HG03064 (cell line): ENCODE measurements around the gene CDC42BPA.
"Not testable (repeated sequence)": the region's sequence is repeated elsewhere in the genome, so short reads cannot be mapped to it uniquely, and the experiment has no call there.

Experiments
- ATAC-seq: cut with Tn5 transposase; IDR thresholded peaks from one replicate; pipeline ENCODE4 v1.9.1; 2021; ENCODE audit warnings: low read depth; ENCODE audit not compliant: unreplicated experiment

CDC42BPA gene

DNA sequence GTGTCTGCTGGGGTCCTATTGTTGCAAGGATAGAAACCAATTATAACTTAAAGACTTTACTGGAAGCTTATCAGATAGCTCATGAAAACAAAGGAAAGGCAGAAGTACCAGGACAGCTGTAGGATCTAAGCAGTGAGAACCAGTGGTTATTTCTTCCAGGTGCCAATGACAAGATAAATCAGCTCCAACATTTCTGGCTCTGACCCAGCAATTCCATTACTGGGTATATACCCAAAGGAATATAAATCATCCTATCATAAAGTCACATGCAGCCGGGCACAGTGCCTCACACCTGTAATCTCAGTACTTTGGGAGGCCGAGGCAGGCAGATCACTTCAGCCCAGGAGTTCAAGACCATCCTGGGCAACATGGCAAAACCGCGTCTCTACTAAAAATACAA, 17.8 kb upstream of the CDC42BPA start:
- not testable (repeated sequence) for ATAC-seq

DNA sequence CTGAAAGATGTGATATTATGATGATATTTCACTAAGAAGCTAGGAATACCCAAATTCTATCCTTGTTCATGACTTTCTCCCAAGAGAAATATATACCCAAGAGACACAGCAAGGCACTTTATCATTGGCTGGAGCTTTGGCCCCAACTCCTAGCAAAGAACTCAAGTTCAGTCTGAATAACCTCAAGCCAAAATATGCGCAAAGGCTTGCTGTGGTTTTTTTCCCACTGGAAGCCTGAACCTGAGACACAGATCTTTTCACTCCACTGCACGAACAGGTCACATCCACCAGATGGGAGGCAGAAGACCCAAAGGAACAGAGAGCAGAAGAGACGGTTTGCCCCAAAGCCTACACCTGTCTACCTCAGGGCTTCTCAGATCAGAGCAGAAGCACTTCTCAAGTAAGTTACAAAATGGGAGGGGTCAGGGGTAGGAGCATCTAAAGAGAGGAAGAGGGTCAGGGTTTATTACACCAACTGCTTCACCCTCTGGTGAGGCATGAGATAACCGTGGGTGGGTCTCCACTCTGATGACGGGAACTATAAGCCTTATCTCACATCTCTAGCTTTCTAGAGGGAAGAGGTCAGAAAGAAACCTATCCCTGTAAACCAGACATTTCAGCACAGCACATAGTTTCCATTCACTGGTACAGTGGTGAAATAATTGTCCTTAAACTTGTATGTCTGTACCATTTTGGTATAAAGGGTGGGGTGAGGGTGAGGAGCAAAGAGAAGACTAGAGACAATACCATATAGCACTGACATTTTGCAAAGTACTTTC, 17.1 kb upstream of the CDC42BPA start:
- ATAC-seq = no peak

DNA sequence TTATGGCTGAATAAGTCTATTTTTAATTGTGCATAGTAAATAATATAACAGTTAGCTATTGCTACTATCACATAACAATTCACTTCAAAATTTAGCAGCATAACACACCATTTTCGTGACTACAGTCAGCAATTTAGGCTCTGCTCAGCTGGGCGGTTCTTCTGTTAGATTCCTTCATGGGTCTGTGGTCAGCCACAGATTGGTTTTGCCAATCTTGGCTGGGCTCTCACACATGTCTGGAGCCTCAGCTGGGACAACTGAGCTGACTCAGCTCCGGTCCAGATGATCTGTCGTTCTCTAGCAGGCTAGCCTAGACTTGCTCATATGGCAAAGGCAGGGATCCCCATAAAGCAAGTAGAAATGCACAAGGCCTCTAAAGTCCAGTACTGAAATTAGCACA, 15.1 kb upstream of the CDC42BPA start:
- no peak for ATAC-seq

DNA sequence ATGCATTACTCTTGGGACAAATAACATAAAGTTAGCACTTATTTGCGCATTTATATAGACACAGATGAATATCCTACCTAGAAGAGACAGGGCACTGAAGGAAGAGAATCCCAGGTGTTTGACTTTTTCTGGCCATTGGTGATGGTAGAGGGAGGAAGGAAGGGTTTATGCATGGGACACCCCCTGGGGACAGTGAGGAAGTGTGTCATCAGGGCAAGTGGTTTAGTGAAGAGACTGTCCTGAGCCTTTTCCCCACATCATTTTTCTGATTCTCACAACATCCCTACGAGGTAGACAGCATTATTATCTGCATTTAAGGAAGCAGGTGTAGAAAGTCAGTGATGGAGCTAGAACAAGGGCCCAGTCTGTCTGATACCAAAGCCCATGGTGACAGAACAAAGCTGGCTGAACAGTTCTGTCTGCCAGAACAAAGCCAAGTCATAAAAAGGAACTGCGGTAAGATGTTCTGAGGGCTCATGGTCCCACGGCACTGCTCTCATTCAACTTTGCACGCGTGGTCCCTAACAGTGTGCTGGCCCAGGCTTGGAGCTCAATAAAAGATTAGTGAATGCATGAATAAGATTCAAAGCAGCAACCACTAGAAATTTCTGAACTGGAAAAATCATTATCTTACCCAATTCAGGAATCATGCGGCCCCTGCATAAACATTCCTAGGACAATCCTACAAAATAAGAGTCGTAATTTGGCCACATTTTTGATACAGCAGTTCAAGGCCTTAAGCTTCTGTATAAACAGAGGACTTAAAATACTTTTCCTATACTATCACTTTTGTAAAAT, 12.2 kb upstream of the CDC42BPA start:
- ATAC-seq = no peak

DNA sequence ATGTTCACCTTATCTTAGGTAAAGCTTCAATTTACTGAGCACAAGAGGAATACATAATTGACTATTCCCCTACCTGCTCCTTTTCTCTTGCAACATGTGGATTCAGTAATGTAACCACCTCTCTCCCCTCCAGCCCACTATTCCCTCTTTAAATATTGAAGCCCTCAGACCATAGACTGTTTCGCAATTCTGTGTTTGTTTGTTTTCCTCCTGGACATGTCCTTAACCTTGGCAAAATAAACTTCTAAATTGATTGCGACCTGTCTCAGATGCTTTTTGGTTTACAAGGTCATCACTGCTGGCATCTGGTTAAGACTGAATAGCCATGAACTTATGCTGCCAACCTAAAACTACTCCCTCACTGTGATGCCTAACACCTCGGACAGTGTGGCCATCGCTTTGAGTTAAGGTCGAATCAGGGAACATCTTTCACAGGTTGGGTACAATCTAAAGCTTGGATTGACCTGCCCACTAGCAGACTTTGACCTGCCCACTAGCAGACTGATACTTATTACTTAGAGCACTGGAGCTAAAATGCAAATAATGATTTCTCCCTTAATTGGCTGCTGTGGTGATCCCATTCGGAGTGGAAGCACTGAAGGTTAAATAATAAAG, 10.2 kb upstream of the CDC42BPA start:
- no peak for ATAC-seq

DNA sequence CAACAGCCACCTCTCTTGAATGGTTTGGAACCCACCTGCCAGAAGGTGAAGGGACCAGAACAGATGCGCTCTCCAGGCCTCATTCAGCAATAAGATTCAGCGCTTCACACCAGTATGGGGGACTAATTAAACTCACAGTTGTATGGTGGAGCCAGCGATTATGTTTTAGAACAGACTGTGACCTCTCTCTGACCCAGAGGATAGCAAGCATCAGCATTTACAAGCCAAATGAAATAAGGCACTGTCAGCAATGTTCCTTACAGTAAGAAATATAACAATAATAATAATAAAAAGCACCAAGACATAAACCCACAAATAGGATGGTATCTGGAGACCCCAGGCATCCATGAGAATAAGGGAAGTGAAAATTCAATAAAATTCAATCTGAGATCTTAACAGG, 6.9 kb upstream of the CDC42BPA start:
- no peak for ATAC-seq

DNA sequence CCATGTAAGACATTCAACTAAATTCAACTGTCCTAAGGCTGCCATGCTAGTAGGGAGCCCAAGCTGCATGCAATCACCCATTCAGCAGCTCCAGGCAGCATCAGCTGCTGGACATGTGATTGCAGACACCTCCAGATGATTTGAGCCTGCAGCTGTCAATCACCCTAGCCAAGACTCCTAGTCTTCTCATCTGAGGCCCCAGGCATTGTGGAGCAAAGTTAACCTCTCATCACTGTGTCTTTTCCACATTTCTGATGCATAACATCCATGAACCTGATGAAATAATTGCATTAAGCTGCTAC, 5.6 kb upstream of the CDC42BPA start:
- ATAC-seq = no peak

DNA sequence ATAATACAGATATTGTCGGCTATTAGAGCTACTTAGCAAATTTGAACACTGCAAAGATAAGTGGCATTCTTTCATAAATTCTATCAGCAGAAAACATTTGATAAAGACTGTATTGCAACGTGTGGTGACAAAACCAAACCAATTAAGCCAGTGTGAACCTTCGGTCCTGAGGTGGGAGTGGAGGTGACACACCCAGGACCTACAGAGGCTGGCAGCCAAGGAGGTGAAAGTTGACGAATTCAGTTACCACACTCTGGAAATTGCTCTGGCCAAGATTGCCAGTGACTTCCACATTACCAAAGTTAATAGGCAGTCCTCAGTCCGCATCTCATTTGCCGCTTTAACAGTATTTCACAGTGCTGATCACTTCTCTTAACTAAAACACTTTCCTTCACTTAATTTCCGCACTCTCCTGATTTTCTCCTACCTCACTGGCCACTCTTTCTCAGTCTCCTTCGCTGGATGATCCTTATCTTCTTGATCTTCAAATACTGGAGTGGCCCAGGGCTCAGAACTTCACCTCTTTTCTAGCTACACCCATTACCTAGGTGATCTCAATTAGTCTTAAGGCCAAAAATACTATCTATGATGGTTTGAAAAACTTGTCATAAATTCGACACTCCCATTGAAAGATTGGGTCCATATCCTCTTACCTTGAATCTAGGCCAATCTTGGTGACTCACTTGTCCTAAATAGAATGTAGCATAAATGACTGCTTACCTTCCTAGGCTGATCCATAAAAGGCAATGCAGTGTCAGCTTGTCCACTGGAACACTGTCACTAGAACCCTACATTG, 5.1 kb upstream of the CDC42BPA start:
- ATAC-seq = no peak

DNA sequence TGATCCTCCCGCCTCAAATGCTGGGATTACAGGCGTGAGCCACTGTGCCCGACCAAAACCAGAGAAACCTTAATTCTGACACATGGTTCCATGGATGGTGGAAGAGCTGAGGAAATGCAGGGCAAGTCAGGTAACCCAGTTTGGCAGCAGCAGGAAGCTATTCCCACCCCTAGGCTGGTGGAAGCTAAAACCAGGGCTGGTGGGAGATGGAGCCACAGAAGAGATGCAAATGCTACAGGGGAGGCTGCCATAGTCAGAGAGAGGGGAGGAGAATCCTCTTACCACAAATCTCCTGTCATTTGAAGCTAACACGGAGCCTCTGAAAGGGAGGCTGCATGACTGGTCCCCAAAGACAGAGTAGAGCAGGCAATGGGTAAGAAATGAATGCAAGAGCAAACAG, 4.1 kb upstream of the CDC42BPA start:
- no peak for ATAC-seq

DNA sequence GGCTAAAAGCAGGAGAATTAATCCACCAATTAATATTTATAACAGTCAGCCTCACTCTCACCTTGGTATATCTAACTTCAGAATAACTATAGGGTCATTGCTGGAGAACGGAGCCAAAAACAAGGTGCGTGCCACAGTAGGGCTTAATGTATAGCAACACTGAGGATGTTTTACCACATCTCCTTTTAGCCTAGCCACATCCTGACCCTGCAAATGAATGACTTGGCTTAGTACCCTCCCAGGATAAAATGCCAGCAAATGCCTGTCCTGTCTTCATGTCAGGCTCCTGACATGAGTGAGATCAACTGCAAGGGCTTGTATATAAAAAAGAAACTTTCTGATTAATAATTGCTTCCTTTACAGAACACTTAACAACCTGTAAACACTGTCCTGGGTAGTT, 2.7 kb upstream of the CDC42BPA start:
- no peak for ATAC-seq

DNA sequence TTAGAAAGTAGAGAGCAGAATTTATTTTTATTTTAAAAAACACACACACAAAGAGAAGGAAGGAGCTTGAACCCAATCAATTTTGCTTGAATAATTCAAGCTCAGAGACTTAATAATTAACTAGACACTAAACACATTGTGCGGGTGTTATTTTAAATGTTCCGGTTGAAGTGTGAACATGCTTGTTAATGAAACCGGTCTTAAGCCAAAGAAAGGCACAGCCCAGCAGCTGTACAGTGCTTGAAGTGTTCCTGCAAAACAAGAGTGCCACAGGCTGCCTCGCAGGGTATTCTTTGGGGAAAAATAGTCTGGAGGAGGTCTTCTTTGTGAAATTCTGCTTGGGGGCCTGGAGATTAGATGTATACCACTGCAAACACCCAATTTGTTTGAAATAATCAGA, 2.2 kb upstream of the CDC42BPA start:
- ATAC-seq = no peak

DNA sequence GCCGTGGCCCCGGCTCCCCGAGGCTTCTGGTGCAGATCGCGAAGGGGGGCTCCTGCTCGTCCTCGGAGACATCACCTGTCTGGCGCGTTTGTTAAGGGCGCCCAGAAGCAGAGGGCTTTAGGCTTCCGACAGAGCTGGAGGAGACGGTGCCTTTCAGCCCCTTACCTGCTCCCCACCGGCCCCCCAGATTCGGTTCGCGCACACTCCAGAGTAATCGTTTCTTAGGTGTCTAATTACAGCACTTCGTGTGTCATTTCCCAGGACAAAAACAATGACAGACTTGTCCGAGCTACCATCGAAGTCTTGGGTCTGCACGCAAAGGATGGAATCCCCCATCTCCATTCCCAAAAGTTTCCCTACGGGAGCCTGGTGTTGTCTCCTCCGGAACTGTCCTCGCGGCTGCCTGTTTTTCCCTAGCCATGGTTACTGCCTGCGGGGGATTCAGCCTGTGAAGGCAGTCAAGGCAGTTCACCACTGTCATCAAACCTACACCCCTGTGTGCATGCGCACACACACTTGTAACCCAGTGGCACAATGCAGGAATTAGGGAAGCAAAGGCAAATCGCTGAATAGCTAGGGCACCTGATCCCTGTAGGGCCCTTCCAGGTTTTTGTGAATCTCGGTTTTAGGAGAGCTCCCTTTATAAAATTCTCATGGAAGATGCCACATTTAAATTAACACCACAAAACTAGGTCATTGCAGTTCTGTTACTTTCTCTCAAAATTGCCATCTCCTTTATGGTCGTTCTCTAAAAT, 738 bp upstream of the CDC42BPA start:
- no peak for ATAC-seq

DNA sequence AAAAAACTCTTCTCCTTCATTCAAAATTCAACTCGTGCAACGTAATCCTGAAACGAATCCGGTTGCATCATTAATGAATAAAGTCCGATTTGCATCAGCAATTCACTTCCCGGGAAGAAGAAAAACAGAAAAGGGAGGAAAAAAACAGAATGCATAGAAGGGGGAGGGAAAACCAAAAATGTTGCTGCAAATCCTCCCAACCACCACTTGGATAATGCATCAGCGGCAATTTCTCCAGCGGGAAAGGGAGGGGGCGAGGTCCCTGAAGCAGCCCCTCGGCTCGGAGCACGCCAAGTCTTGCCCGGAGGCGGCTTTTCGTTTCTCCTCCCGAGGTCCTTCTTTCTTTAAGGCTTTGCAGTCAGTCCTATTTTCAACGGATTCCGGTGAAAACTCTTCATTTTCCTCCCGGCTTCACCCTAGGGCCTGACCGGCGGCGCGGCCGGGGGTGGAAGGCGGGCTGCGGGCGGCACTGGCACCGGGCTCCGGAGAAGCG, 723 bp downstream of the CDC42BPA start:
- ATAC-seq = no peak

DNA sequence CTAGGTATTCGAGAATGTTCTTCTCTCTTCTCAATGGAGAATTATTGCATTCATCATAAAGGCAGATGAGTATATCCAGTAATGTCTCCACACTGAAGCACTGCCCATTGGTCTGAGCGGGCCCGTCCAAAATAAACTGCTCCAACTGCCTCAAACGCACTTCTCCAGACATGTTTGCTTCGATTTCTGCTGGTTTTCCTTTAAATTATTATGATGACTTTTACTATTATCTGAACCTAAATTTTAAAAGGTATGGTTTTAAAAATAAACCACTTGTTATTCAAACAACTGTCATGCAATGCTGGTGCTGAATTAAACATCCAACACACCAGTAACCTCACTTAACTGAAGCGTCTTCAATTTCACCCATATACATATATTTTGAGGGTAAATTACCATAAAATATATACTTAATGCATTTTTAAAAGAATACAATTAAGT, 1.3 kb downstream of the CDC42BPA start:
- no peak for ATAC-seq

DNA sequence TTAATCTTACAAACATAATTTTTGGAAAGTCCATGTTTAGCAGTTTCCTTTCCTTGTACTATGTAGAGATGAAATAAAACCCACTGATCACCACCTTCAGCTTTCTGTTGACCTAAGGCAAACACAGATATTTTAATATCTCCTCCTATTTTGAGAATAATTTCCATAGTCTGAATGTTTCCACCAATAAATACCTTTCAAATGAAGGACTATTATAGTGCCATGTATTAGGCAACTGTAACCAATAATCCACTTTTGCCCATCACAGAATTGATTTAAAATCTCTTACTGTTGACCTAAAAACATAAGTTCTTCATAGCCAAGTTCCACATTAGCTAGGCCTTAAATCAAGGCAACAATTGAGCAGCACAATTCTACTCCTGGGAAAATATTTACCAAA, 1.8 kb downstream of the CDC42BPA start:
- no peak for ATAC-seq

DNA sequence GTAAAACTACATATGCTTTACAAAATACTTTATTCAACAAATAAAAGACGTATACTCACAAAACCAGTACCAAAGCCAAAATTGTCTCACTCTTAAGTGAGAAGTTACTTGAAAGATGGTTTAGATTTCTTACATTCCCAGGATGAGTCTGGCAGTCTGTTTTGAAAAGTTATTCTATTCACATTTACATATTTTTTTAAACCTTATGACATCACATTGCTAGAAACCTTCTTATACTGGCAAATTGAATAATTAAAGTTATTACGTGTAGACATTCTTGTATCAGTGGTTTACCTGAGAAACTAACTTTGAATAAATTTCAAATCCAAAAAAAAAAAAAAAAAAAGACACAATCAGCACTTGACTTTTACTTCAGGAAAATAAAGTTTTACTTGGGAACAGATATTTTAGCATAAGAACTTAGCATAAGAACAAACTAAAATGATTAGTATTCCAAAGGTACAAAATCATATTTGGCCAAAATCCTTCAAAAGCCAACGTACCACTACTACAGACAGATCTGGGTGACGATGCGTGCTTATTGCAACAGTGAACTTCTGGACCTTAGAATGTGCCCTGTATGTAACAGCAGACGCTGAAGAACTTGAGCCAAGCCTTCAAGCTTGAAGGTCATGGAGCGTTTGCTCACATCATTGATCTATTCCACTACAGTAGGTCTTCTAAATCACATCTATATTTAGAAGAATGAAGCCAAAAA, 2.5 kb downstream of the CDC42BPA start:
- ATAC-seq = no peak

DNA sequence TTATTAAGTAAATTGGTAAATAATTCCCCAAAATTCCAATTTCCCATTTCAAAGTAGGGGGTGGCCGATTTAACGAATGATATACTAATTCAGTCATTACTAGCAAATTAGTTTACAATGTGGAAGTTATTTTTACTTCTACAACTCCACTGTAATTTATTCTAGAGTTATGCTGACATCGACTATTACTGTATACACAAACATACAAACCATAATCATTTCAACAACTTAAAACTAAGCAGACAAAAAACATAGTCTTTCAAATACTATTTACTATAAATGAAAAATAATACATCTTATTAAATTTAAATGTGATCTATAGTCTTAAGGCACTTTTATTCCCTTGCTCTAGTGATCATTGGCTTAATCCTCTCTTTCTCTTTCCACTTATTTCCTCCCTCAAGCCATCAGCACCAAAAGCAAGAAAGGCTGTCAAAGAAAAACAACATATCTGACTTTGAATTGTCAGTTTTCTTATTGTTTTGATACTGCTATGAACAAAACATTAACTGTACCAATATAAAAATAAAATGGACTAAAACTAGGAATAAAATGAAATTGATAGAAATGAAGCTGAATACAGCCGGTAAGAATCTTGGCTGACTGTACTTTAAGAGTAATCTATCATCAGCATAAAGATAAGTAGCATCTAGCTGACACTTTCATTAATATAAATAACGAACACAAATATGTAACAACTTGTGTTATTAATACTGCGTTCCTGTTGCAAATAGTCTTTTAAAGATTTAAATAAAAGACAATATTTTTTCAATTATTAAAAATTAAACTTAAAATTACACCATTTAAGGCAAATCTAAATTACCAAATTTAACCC, 4.1 kb downstream of the CDC42BPA start:
- no peak for ATAC-seq

DNA sequence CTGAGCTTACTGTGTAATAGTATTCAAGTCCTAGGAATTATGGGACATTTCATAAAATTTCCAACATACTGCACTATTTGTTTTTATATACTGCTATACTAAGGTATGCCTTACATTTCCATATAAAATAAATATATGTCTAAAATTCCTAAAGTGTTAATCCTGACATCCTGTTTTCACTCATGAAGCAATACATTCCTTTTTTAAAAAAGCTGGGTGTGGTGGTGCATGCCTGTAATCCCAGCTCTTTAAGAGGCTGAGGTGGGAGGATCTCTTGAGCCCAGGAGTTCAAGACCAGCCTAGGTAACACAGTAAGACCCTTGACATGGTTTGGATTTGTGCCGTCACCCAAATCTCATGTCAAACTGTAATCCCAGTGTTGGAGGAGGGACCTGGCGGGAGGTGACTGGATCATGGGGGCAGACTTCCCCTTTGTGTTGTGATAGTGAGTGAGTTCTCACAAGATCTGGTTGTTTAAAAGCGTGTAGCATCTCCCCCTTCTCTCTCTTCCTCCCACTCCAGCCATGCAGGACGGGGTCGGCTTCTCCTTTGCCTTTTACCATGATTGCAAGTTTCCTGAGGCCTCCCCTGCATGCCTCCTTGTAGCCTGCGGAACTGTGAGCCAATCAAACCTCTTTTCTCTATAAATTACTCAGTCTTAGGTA, 5.8 kb downstream of the CDC42BPA start:
- no peak for ATAC-seq
